ENCODE data around the gene PAQR5. TPM values are rescaled to one million over a fixed set of nuclear protein-coding genes. Genes with fewer than 3 reads are reported as not detected.

The PAQR5 gene
- total and polyA plus RNA-seq, 10 donors: 0.03 to 0.58 (median 0.27) TPM; not detected in 5

DNA sequence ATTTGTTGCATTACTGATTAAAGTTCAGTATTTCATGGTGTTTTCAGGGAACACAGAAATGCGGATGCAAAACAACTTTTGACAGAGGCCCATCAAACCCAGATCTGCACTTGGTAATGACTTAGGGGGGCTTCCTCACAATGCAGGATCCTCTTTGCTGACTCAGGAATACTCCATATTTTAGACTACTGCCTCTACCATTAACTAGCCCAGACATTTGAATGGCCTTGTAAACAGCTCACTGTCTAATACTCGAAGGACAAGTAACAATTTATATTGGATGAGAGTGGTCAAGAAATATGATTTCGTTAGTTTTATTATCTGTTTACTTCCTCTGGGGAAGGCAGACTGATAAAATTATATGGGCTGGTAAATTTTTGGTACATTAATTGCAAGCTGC, 106.4 kb downstream of the PAQR5 start:
- H3K36me3 ChIP-seq: no peaks in the 10 kb centered on the region
- no peaks in the 10 kb centered on the region for H3K9me3 ChIP-seq
- intact Hi-C loops (cut with DNase I; ENCODE audit: low total_unique reads): no loop called here
- TF ChIP-seq POLR2AphosphoS5 (IDR thresholded peaks at IDR 0.05) (no peak), POLR2A (IDR thresholded peaks at IDR 0.05) (no peak)
- TF ChIP-seq, protein P1, sequence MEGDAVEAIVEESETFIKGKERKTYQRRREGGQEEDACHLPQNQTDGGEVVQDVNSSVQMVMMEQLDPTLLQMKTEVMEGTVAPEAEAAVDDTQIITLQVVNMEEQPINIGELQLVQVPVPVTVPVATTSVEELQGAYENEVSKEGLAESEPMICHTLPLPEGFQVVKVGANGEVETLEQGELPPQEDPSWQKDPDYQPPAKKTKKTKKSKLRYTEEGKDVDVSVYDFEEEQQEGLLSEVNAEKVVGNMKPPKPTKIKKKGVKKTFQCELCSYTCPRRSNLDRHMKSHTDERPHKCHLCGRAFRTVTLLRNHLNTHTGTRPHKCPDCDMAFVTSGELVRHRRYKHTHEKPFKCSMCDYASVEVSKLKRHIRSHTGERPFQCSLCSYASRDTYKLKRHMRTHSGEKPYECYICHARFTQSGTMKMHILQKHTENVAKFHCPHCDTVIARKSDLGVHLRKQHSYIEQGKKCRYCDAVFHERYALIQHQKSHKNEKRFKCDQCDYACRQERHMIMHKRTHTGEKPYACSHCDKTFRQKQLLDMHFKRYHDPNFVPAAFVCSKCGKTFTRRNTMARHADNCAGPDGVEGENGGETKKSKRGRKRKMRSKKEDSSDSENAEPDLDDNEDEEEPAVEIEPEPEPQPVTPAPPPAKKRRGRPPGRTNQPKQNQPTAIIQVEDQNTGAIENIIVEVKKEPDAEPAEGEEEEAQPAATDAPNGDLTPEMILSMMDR (IDR thresholded peaks at IDR 0.05 in 8 of 11, conservative IDR thresholded peaks at IDR 0.05 in 3 of 11): no peak
- H3K27me3 ChIP-seq (replicated peaks in 1 of 7): no peaks in the 10 kb centered on the region
- no peaks in the 10 kb centered on the region for H3K4me1 ChIP-seq
- 61 to 64% (median 63%) methylated on average over 3 of the region's 3 CpGs for WGBS, 5 donors
- DNase-seq: no peak
- H3K4me3 ChIP-seq: no peak overlapping the region
- no peak overlapping the region for H3K27ac ChIP-seq

GRCh38 chr15:69407719-69408400, 109.1 kb downstream of the PAQR5 start:
- no peak overlapping the region for H3K4me3 ChIP-seq
- TF ChIP-seq POLR2AphosphoS5 (IDR thresholded peaks at IDR 0.05) (no peak), POLR2A (IDR thresholded peaks at IDR 0.05) (no peak)
- TF ChIP-seq, protein P1 (IDR thresholded peaks at IDR 0.05 in 8 of 11, conservative IDR thresholded peaks at IDR 0.05 in 3 of 11): no peak
- no peak overlapping the region for H3K27ac ChIP-seq
- intact Hi-C loops (cut with DNase I; ENCODE audit: low total_unique reads): no loop called here
- no peak for DNase-seq
- no peaks in the 10 kb centered on the region for H3K9me3 ChIP-seq
- 88 to 91% (median 90%) methylated on average over 3 of the region's 3 CpGs for WGBS, 5 donors
- no peaks in the 10 kb centered on the region for H3K36me3 ChIP-seq
- no peaks in the 10 kb centered on the region for H3K4me1 ChIP-seq
- H3K27me3 ChIP-seq (replicated peaks in 1 of 7): no peaks in the 10 kb centered on the region

DNA sequence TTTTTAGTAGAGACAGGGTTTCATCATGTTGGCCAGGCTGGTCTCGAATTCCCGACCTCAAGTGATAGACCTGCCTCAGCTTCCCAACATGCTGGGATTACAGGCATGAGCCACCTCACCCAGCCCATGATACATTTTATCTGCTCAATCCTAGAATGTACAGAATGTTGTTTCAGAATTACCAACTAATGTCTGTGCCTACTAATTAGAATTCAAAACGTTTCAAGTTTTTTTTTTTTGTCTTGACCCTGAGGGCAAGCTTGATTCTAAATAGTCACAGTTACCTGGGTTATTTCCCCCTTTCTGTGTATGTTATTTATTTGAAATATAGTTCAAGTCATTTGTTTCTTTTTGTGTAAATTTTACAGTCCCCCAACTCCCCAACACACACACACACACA, 110.1 kb downstream of the PAQR5 start:
- TF ChIP-seq, protein P1 (IDR thresholded peaks at IDR 0.05 in 8 of 11, conservative IDR thresholded peaks at IDR 0.05 in 3 of 11): no peak
- no peak for TF ChIP-seq POLR2AphosphoS5 (IDR thresholded peaks at IDR 0.05)
- TF ChIP-seq POLR2A (IDR thresholded peaks at IDR 0.05): no peak
- Histone ChIP-seq H3K9me3 (no peaks in the 10 kb centered on the region), H3K4me3 (no peak overlapping the region), H3K36me3 (no peaks in the 10 kb centered on the region), H3K27ac (no peak overlapping the region), H3K4me1 (peaks cover 0 to 9% (median 3%) of the 10 kb centered on the region in 6 donors), H3K27me3 (replicated peaks in 1 of 7) (no peaks in the 10 kb centered on the region)
- whole genome bisulfite sequencing, 5 donors: 64 to 81% (median 77%) methylated on average over 3 of the region's 3 CpGs
- intact Hi-C loops (cut with DNase I; ENCODE audit: low total_unique reads): no loop called here
- no peak for DNase-seq

DNA sequence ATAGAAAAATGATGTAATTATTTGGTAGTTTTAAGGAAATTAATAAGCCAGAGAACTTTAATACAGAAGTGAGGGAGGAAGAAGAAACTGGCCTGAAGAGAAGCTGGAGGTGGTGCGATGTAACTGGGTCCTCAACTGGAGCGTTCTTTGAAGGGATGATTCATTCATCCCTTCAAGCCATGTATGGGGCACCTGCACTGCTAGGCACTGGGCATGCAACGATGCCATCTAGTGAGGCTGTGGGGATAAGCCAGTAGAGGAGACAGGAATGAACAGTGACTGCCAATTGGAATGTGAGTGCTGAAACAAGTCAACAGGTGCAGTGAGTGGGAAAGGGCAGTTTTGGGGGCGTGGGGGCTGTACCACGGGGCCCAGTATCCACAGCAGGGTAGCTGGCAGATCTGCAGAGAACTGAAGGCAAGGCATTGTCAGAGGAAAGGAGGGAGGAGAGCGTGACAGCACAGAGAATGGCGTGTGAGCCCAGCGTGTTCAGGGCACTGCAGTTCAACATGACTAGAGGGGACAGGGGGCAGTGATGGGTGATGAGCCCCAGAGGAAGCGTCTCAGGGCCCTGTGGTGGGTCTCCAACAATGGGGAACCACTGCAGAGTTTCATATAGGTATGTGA, 111.6 kb downstream of the PAQR5 start:
- peaks cover 0 to 8% (median 0%) of the 10 kb centered on the region in 7 donors for H3K27me3 ChIP-seq (replicated peaks in 1 of 7)
- no peak overlapping the region for H3K4me3 ChIP-seq
- DNase-seq: peak; percentile 51
- H3K27ac ChIP-seq: no peak overlapping the region
- intact Hi-C loops (cut with DNase I; ENCODE audit: low total_unique reads): no loop called here
- WGBS, 5 donors: 49 to 62% (median 57%) methylated on average over 9 of the region's 9 CpGs
- no peaks in the 10 kb centered on the region for H3K9me3 ChIP-seq
- no peaks in the 10 kb centered on the region for H3K36me3 ChIP-seq
- peaks cover 0 to 22% (median 16%) of the 10 kb centered on the region in 6 donors for H3K4me1 ChIP-seq
- TF ChIP-seq POLR2AphosphoS5 (IDR thresholded peaks at IDR 0.05) (no peak), POLR2A (IDR thresholded peaks at IDR 0.05) (no peak)
- TF ChIP-seq, protein P1 (IDR thresholded peaks at IDR 0.05 in 8 of 11, conservative IDR thresholded peaks at IDR 0.05 in 3 of 11): no peak
